ENCODE results near the gene SZT2. TPM values are rescaled to one million over a fixed set of nuclear protein-coding genes. Genes with fewer than 3 reads are reported as not detected.

SZT2 gene
- total and polyA plus RNA-seq, 2 of the 13 experiments (the other 11 are each of a cell fraction or from before 2014, with no cell fraction given): 8.0 to 8.8 TPM

GRCh38 chr1:43358746-43359693 lies 30.7 kb upstream of the SZT2 start, which contains the start of gene CDC20 (continued):
- TF ChIP-seq PHF5A (CRISPR knock-in tag; IDR thresholded peaks at IDR 0.05; ENCODE audit: low read depth, unreplicated experiment) (no peak), ZNF629 (CRISPR knock-in tag; conservative IDR thresholded peaks at IDR 0.05) (no peak), TOPORS (CRISPR knock-in tag; IDR thresholded peaks at IDR 0.05) (no peak), AGO2 (optimal IDR thresholded peaks at IDR 0.05; ENCODE audit: low read depth, low read length) (peak; percentile 65), ZXDC (CRISPR knock-in tag; IDR thresholded peaks at IDR 0.05) (0 out of 2 replicates have a peak, but pooled peaks have one; percentile 41), ZFAT (CRISPR knock-in tag; conservative IDR thresholded peaks at IDR 0.05) (no peak), IRX3 (CRISPR knock-in tag; IDR thresholded peaks at IDR 0.05; ENCODE audit: borderline replicate concordance, low read depth) (peak; percentile 68; the same call in 1 of the 2 replicates), ZNF263 (CRISPR knock-in tag; IDR thresholded peaks at IDR 0.05) (no peak), HNRNPUL1 (IDR thresholded peaks at IDR 0.05; ENCODE audit: low read depth, low read length) (no peak), E2F2 (CRISPR knock-in tag; IDR thresholded peaks at IDR 0.05; ENCODE audit: borderline replicate concordance) (no peak), ZBTB33 (CRISPR knock-in tag; IDR thresholded peaks at IDR 0.05) (no peak), ARNTL (CRISPR knock-in tag; IDR thresholded peaks at IDR 0.05) (no peak), PATZ1 (CRISPR knock-in tag; IDR thresholded peaks at IDR 0.05) (no peak; the same call in 1 of the 2 replicates), ZNF275 (CRISPR knock-in tag; IDR thresholded peaks at IDR 0.05; ENCODE audit: borderline replicate concordance) (no peak; the same call in 1 of the 2 replicates), CERS6 (CRISPR knock-in tag; IDR thresholded peaks at IDR 0.05) (no peak), ZNF460 (CRISPR knock-in tag; IDR thresholded peaks at IDR 0.05; ENCODE audit: borderline replicate concordance) (no peak), TBX2 (CRISPR knock-in tag; IDR thresholded peaks at IDR 0.05; ENCODE audit: borderline replicate concordance) (peak; percentile 17; the same call in 1 of the 2 replicates)
